Trophoblast cell (in vitro differentiated cells and primary cell): ENCODE results near the gene SIDT1.
"Not testable (repeated sequence)": the region's sequence is repeated elsewhere in the genome, so short reads cannot be mapped to it uniquely, and the experiment has no call there.

Experiments used
- DNase-seq, 2 donors: peaks; one replicate each; pipeline ENCODE4 v3.0.0-alpha.2; 2016
- H2AFZ ChIP-seq: 2 replicates; pipeline ENCODE4 v1.6.1; 2013; ENCODE audit warnings: low read length, moderate library complexity, mild to moderate bottlenecking; ENCODE audit not compliant: insufficient read depth, poor library complexity
- H2AK5ac ChIP-seq: 2 replicates; pipeline ENCODE4 v1.6.1; 2013; ENCODE audit warnings: mild to moderate bottlenecking, low read length
- H2BK120ac ChIP-seq: 2 replicates; pipeline ENCODE4 v1.6.1; 2013; ENCODE audit warnings: low read length, mild to moderate bottlenecking, moderate library complexity; ENCODE audit not compliant: insufficient read depth, poor library complexity
- H2BK12ac ChIP-seq: 2 replicates; pipeline ENCODE4 v1.6.1; 2013; ENCODE audit warnings: mild to moderate bottlenecking, low read length, moderate library complexity
- H2BK5ac ChIP-seq: 2 replicates; pipeline ENCODE4 v1.6.1; 2013; ENCODE audit warnings: low read length, low read depth, moderate library complexity, mild to moderate bottlenecking; ENCODE audit not compliant: poor library complexity
- H3K14ac ChIP-seq: 2 replicates; pipeline ENCODE4 v1.6.1; 2013; ENCODE audit warnings: mild to moderate bottlenecking, low read length
- H3K18ac ChIP-seq: 2 replicates; pipeline ENCODE4 v1.6.1; 2013; ENCODE audit warnings: mild to moderate bottlenecking, low read length
- H3K23ac ChIP-seq: 2 replicates; pipeline ENCODE4 v1.6.1; 2013; ENCODE audit warnings: low read length
- H3K27ac ChIP-seq: 2 replicates; pipeline ENCODE4 v1.5.1; 2013; ENCODE audit warnings: low read depth, mild to moderate bottlenecking, inconsistent platforms, low read length, moderate library complexity
- H3K27me3 ChIP-seq: 2 replicates; pipeline ENCODE4 v1.6.1; 2013; ENCODE audit warnings: inconsistent platforms, mild to moderate bottlenecking, low read length, moderate library complexity; ENCODE audit not compliant: insufficient read depth
- H3K36me3 ChIP-seq, 2 experiments: 1 replicate in 1 of 2; 2 replicates in 1 of 2; pipeline ENCODE4 v1.6.1; 2013; ENCODE audit warnings: low read length in 2 of 2, mild to moderate bottlenecking in 2 of 2, moderate library complexity in 1 of 2; ENCODE audit not compliant: insufficient read depth in 2 of 2, control insufficient read depth in 1 of 2
- H3K4ac ChIP-seq: 2 replicates; pipeline ENCODE4 v1.6.1; 2013; ENCODE audit warnings: low read depth, mild to moderate bottlenecking, low read length, moderate library complexity
- H3K4me1 ChIP-seq, 2 experiments: 1 replicate in 1 of 2; 2 replicates in 1 of 2; pipeline ENCODE4 v1.6.1; 2013; ENCODE audit warnings: low read length in 2 of 2, mild to moderate bottlenecking in 2 of 2, moderate library complexity in 1 of 2; ENCODE audit not compliant: insufficient read depth in 2 of 2, control insufficient read depth in 1 of 2
- H3K4me2 ChIP-seq: 2 replicates; pipeline ENCODE4 v1.6.1; 2013; ENCODE audit warnings: inconsistent platforms, mild to moderate bottlenecking, low read length, moderate library complexity
- H3K4me3 ChIP-seq: 2 replicates; pipeline ENCODE4 v1.5.1; 2013; ENCODE audit warnings: mild to moderate bottlenecking, low read depth, low read length, inconsistent platforms
- H3K79me1 ChIP-seq: one replicate; pipeline ENCODE4 v1.6.1; 2013; ENCODE audit warnings: low read length
- H3K79me2 ChIP-seq: 2 replicates; pipeline ENCODE4 v1.6.1; 2013; ENCODE audit warnings: low read length, mild to moderate bottlenecking; ENCODE audit not compliant: control insufficient read depth, insufficient read depth, poor library complexity
- H3K9ac ChIP-seq: 2 replicates; pipeline ENCODE4 v1.6.1; 2013; ENCODE audit warnings: mild to moderate bottlenecking, low read length
- H3K9me3 ChIP-seq: 2 replicates; pipeline ENCODE4 v1.6.1; 2013; ENCODE audit warnings: low read depth, mild to moderate bottlenecking, control low read depth, inconsistent platforms, low read length; ENCODE audit not compliant: insufficient read depth
- H4K12ac ChIP-seq: 2 replicates; pipeline ENCODE4 v1.6.1; 2013; ENCODE audit warnings: low read depth, mild to moderate bottlenecking, low read length, moderate library complexity
- H4K8ac ChIP-seq: 2 replicates; pipeline ENCODE4 v1.6.1; 2013; ENCODE audit warnings: low read depth, mild to moderate bottlenecking, low read length, moderate library complexity
- H4K91ac ChIP-seq: one replicate; pipeline ENCODE4 v1.6.1; 2013; ENCODE audit warnings: low read depth, mild to moderate bottlenecking, low read length, moderate library complexity
- WGBS: extraction: QIAGEN DNeasy Blood & Tissue Kit; methylation state at CpG from one replicate; pipeline ENCODE4 v1.1.7; 2013; ENCODE audit warnings: missing lambda C conversion rate; ENCODE audit not compliant: insufficient read length, insufficient coverage; ENCODE audit errors: extremely low coverage; 5-methylcytosine and 5-hydroxymethylcytosine counted together

Gene SIDT1

DNA sequence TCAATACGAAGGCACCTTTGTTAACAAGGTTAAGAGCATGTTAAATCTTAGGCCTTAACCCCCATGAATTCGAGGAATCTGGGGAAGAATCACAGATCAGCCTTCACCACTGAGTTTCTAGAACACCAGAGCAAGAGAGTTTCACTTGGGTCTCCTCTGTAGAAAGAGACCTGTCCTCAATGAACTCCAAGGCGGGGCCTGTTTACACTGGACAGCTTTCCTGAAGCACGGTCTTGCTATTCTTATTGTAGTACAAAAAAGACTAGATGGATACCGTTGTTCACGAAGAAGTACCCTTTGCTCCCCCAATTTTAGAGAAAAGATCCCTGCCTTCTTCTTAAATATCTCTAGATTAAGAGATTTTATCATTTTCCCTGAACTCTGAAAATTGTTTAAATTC lies 99.2 kb downstream of the SIDT1 start:
- no peak overlapping the region for H3K9ac ChIP-seq
- H3K27ac ChIP-seq: no peak overlapping the region
- WGBS: no CpG with 5 or more reads among the region's 6 CpGs

DNA sequence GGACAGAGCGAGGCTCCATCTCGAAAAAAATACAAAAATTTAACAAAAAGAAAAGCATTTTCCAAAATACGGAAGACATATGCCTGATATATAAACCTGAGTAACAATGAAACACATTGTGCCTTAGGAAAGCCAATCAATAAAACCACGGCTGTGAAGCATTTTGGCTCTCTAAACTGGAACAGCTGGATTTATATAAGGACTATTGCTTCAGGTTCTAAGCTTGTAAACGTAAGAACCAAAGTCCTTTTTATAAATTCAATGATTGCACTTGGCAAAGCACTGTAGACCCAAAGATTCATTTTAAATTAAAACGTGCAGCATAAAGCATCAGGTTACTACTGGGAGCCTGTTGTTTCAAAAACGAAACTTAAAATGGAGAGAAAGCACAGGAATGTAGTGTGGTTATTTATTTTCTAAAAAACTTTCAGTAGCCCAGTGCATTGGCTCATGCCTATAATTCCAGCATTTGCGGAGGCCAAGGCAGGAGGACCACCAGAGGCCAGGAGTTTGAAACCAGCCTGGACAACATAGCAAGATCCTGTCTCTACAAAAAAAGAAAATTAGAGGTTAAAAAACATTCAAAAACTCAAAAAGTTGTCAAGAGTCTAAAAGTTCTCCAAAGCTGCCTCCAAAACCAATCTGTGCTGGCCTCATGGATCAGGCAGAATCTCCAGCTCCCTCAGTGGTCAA lies 102.6 kb downstream of the SIDT1 start:
- no peak for DNase-seq
- no peaks in the 10 kb centered on the region for H3K79me2 ChIP-seq
- no peak overlapping the region for H3K4ac ChIP-seq
- H3K14ac ChIP-seq: no peak overlapping the region
- no peak overlapping the region for H3K9ac ChIP-seq
- no peak overlapping the region for H3K23ac ChIP-seq
- no peak overlapping the region for H2AFZ ChIP-seq
- H3K36me3 ChIP-seq: no peaks in the 10 kb centered on the region
- no peak overlapping the region for H4K12ac ChIP-seq
- WGBS: no CpG with 5 or more reads among the region's 8 CpGs
- H3K4me1 ChIP-seq: peaks cover 0 to 4% of the 10 kb centered on the region in 2 experiments
- H3K27me3 ChIP-seq: no peaks in the 10 kb centered on the region
- no peak overlapping the region for H2BK120ac ChIP-seq
- H3K9me3 ChIP-seq: no peaks in the 10 kb centered on the region
- H3K27ac ChIP-seq: no peak overlapping the region
- H2BK12ac ChIP-seq: no peak overlapping the region
- no peak overlapping the region for H2BK5ac ChIP-seq
- no peak overlapping the region for H4K91ac ChIP-seq
- no peak overlapping the region for H3K4me2 ChIP-seq
- H4K8ac ChIP-seq: no peak overlapping the region
- H3K79me1 ChIP-seq: no peaks in the 10 kb centered on the region
- H3K4me3 ChIP-seq: no peak overlapping the region
- H2AK5ac ChIP-seq: no peak overlapping the region
- no peak overlapping the region for H3K18ac ChIP-seq

More for the DNA sequence above, 99.2 kb downstream of the SIDT1 start:
- Histone ChIP-seq H4K91ac (no peak overlapping the region), H3K27me3 (no peaks in the 10 kb centered on the region), H3K79me1 (no peaks in the 10 kb centered on the region), H2BK5ac (no peak overlapping the region), H3K79me2 (no peaks in the 10 kb centered on the region), H3K4ac (no peak overlapping the region), H3K4me1 (peaks cover 6 to 7% of the 10 kb centered on the region in 2 experiments), H3K36me3 (no peaks in the 10 kb centered on the region), H2BK12ac (no peak overlapping the region), H4K8ac (no peak overlapping the region), H3K9me3 (no peaks in the 10 kb centered on the region), H3K14ac (no peak overlapping the region), H2AK5ac (no peak overlapping the region), H3K4me2 (no peak overlapping the region), H4K12ac (no peak overlapping the region), H3K18ac (no peak overlapping the region), H3K23ac (no peak overlapping the region), H2BK120ac (no peak overlapping the region), H2AFZ (no peak overlapping the region), H3K4me3 (no peak overlapping the region)
- no peak for DNase-seq

DNA sequence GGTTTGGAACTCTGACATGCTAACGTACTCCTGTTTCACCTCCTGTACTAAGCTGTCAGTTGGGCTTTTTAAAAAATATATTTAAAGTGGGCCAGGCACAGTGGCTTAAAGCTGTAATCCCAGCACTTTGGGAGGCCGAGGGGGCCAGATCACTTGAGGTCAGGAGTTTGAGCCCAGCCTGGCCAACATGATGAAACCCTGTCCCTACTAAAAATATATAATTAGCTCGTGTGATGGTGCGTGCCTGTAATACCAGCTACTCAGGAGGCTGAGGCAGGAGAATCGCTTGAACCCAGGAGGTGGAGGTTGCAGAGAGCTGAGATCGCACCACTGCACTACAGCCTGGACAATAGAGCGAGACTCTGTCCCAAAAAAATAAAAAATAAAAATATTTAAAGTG lies 103.7 kb downstream of the SIDT1 start:
- not testable (repeated sequence) for H3K18ac ChIP-seq, H3K79me1 ChIP-seq, H3K27me3 ChIP-seq, DNase-seq, H3K4me2 ChIP-seq, H2BK12ac ChIP-seq, H4K8ac ChIP-seq, H3K79me2 ChIP-seq, H2AFZ ChIP-seq, H2BK120ac ChIP-seq, H4K12ac ChIP-seq, H3K36me3 ChIP-seq, H2AK5ac ChIP-seq, H3K23ac ChIP-seq, H3K9ac ChIP-seq, H2BK5ac ChIP-seq, H3K4me1 ChIP-seq, H3K27ac ChIP-seq, H4K91ac ChIP-seq, H3K4me3 ChIP-seq, H3K14ac ChIP-seq, H3K4ac ChIP-seq, H3K9me3 ChIP-seq
- WGBS: no CpG with 5 or more reads among the region's 7 CpGs

DNA sequence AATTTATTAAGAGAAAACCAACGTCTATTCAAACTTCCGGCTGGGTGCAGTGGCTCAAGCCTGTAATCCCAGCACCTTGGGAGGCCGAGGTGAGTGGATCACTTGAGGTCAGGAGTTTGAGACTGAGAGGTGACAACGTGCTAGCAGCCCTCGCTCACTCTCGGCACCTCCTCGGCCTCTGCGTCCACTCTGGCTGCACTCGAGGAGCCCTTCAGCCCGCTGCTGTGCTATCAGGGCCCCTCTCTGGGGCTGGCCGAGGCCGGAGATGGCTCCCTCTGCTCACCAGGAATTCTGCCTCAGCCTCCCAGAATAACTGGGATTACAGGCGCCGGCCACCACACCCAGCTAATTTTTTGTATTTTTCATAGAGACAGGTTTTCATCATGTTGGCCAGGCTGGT lies 105.4 kb downstream of the SIDT1 start:
- no CpG with 5 or more reads among the region's 14 CpGs for WGBS
- Histone ChIP-seq H3K14ac (no peak overlapping the region), H2BK5ac (no peak overlapping the region), H3K79me1 (no peaks in the 10 kb centered on the region), H3K36me3 (no peaks in the 10 kb centered on the region), H3K4me2 (no peak overlapping the region), H3K27me3 (no peaks in the 10 kb centered on the region), H2BK120ac (no peak overlapping the region), H4K12ac (no peak overlapping the region), H3K9me3 (no peaks in the 10 kb centered on the region), H4K8ac (no peak overlapping the region), H2AFZ (no peak overlapping the region), H3K23ac (no peak overlapping the region), H3K79me2 (no peaks in the 10 kb centered on the region), H3K4ac (no peak overlapping the region), H2AK5ac (no peak overlapping the region), H3K18ac (no peak overlapping the region), H3K4me3 (no peak overlapping the region), H3K4me1 (no peaks in the 10 kb centered on the region), H4K91ac (no peak overlapping the region), H2BK12ac (no peak overlapping the region), H3K27ac (no peak overlapping the region), H3K9ac (no peak overlapping the region)
- no peak for DNase-seq
